Measurements from ENCODE around the gene ZKSCAN1.
"Not testable (repeated sequence)": the region's sequence is repeated elsewhere in the genome, so short reads cannot be mapped to it uniquely, and the experiment has no call there.

Gene ZKSCAN1

GRCh38 chr7:100003711-100004661, 11.4 kb upstream of the ZKSCAN1 start:
- no peak for DNase-seq (ENCODE audit: low spot score)

- no peak for DNase-seq (ENCODE audit: low spot score)
Measured at GRCh38 chr7:100007887-100008286, 7.5 kb upstream of the ZKSCAN1 start.

DNA sequence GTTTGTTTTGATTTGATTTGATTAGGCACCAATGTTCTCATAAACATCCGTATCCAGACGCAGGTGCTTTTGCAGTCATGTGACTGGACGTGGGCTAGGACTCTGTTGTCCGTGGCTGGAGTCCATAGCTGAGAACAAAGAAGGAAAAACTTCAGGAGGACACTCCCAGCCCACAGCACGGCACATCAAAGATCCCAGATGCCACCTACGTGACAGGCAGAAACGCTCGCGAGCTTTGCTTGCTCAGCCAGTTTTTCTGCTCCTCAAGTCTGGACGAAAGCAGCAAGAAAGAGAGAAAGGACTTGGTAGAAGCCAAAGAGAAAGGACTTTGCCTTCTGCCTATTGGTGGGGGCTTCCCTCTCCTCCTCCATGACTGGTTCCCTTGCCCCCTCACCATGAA, 6.9 kb upstream of the ZKSCAN1 start:
- DNase-seq (ENCODE audit: low spot score), result no peak

GRCh38 chr7:100009952-100010351, 5.4 kb upstream of the ZKSCAN1 start:
- not testable (repeated sequence) for DNase-seq (ENCODE audit: low spot score)

- no peak for DNase-seq (ENCODE audit: low spot score)
Measured at GRCh38 chr7:100010901-100011300, 4.5 kb upstream of the ZKSCAN1 start.

DNA sequence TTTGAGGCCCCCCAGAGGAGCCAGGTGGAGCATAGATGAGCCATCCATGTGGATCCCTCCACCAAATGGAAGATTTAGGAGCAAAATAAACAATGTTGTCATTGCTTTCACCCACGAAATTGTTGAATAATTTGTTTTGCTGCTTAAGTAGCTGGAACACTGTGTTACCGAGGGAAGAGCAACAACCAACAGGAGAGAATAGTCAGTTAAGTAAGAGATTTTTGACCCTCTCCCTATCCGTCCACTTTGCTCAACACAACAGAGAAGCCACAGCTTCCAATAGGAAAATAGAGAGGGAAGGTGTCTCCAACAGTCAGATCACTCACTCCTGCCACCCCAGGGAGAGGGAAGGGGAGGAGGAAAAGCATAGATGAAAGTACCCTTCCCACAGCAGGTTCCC, 3.9 kb upstream of the ZKSCAN1 start:
- no peak for DNase-seq (ENCODE audit: low spot score)

DNA sequence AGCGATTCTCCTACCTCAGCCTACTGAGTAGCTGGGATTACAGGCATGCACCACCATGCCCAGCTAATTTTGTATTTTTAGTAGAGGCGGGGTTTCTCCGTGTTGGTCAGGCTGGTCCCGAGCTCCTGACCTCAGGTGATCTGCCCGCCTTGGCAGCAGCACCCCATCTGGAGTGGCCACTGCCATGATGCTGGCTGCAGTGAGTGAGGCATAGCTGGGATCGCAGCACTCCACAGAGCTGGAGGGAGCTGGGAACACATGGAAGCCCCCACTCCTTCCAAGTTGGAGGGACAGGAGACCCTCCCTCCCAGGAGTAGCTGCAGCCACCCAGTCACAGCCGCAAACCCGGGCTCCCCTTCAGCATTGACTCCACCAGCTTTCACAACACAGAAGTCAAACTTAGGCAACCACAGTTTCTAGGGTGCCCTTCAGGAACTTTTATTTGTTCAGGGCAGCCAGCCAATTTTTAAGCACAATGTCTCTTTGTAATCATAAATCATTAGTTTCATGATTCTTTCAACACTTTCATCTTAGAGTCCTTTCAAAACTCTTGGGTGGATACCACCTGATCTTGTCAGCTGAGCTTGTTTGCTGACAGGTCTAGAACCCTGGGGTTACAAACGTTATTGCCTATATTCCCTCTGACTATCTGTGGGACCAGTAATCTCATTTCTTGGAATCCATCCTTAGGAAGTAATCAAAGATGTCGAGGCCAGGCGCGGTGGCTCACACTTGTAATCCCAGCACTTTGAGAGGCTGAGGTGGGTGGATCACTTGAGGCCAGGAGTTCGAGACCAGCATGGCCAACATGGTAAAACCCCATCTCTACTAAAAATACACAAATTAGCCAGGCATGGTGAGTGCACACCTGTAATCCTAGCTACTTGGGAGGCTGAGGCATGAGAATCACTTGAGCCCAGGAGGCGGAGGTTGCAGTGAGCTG, 2.7 kb upstream of the ZKSCAN1 start:
- DNase-seq (ENCODE audit: low spot score), result not testable (repeated sequence)

DNA sequence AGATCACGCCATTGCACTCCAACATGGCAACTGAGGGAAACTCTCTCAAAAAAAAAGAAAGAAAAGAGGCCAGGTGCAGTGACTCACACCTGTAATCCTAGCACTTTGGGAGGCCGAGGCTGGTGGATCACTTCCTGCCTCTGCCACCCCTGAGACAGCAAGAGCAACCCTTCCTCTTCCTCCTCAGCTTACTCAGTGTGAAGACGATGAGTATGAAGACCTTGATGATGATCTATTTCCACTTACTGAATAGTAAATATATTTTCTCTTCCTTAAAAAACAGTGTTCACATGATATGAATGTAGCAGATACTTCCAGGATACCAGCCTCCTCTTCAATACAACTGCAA, 2.1 kb upstream of the ZKSCAN1 start:
- DNase-seq (ENCODE audit: low spot score), result no peak

- DNase-seq (ENCODE audit: low spot score), result peak; percentile 38
Measured at GRCh38 chr7:100016215-100016901, 962 bp downstream of the ZKSCAN1 start.

- DNase-seq (ENCODE audit: low spot score), result no peak
Measured at GRCh38 chr7:100017300-100017699, 1.9 kb downstream of the ZKSCAN1 start.

GRCh38 chr7:100017875-100018274, 2.5 kb downstream of the ZKSCAN1 start:
- DNase-seq (ENCODE audit: low spot score), result no peak

DNA sequence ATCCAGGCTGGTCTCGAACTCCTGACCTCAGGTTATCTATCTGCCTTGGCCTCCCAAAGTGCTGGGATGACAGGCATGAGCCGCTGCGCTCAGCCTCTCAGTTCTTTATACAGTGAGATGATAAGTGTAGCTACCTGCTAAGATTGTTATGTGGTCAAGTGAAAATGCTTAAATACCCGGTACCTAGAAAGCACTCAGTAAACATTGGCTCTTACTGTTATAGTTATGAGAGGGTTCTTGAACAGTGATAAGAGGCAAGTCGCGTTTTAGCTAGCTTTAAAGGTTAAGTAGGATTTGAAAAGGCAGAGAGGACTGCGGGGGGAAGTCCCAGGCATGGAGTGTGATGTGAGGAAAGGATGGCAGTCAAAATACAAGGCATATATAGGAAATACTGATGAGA, 4.5 kb downstream of the ZKSCAN1 start:
- DNase-seq (ENCODE audit: low spot score), result no peak

DNA sequence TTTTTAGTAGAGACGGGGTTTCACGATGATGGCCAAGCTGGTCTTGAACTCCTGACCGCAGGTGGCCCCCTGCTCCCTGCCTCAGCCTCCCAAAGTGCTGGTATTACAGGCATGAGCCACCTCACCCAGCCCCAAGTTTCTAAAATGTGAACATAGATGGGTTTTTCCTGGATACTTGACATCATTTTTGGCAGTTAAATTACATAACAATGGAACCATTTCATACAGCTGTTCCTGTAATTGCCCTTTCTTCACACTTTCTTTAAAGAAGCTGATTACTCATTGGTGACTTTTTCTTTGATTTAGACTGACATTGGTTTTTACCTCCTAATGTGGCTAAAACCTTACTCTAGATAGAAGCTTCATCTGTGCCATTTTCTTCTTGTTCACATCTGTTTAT, 5.9 kb downstream of the ZKSCAN1 start:
- no peak for DNase-seq (ENCODE audit: low spot score)

- no peak for DNase-seq (ENCODE audit: low spot score)
Measured at GRCh38 chr7:100022621-100023020, 7.2 kb downstream of the ZKSCAN1 start.

DNA sequence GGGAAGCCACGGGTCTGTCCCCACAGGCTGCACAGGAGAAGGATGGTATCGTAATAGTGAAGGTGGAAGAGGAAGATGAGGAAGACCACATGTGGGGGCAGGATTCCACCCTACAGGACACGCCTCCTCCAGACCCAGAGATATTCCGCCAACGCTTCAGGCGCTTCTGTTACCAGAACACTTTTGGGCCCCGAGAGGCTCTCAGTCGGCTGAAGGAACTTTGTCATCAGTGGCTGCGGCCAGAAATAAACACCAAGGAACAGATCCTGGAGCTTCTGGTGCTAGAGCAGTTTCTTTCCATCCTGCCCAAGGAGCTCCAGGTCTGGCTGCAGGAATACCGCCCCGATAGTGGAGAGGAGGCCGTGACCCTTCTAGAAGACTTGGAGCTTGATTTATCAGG, 8.1 kb downstream of the ZKSCAN1 start:
- DNase-seq (ENCODE audit: low spot score), result no peak

GRCh38 chr7:100024020-100024619, 8.7 kb downstream of the ZKSCAN1 start:
- DNase-seq (ENCODE audit: low spot score), result no peak

DNA sequence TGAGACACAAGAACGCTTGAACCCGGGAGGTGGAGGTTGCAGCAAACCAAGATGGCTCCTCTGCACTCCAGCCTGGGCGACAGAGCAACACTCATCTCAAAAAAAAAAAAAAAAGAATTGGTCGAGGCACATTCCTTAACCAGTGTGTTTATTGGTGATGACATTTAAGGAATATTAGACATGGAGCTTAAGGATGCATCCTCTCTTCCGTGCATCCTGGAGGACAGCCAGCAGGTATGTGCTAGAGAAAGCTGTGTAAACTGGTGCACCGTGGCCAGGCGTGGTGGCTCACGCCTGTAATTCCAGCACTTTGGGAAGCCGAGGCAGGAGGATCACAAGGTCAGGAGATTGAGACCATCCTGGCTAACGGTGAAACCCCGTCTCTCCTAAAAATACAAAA, 11.8 kb downstream of the ZKSCAN1 start:
- no peak for DNase-seq (ENCODE audit: low spot score)

GRCh38 chr7:100029596-100029995, 14.2 kb downstream of the ZKSCAN1 start:
- no peak for DNase-seq (ENCODE audit: low spot score)

GRCh38 chr7:100033526-100033925, 18.1 kb downstream of the ZKSCAN1 start:
- DNase-seq (ENCODE audit: low spot score), result no peak

- no peak for DNase-seq (ENCODE audit: low spot score)
Measured at GRCh38 chr7:100034871-100035510, 19.6 kb downstream of the ZKSCAN1 start.

DNA sequence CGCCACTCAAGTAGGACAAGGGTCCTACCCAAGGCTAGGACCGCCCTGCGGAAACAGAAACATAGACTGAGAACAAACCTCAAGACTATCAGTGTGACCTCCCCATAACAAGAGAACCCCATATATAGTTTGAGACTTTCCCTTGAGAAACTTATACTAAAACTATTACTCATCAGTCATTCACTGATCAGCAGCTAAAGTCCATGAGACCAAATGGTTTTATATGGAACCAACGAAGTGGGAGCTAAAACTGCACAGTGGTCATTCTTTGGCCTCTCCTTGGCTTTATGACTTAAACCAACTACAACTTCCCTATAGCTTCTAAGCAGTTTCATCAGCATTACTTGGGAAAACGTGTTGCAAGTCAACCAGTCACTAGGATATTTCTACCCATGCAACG, 20.5 kb downstream of the ZKSCAN1 start:
- no peak for DNase-seq (ENCODE audit: low spot score)

Measured in hematopoietic multipotent progenitor cell treated with erythropoietin and hydrocortisone succinate and interleukin-3 and kit ligand, for 17 days (in vitro differentiated cells).